ENCODE data around the gene SPEM2.
A peak's percentile ranks its signal among the peaks of the same experiment; 100 is the strongest.

SPEM2 gene

GRCh38 chr17:7440834-7441195, 15.4 kb downstream of the SPEM2 start:
- Mint-ChIP-seq H3K4me1 (ENCODE audit: low read depth) (peaks cover 57% of the 10 kb centered on the region), H3K4me3 (peak overlapping the region; percentile 81), H3K36me3 (ENCODE audit: low read depth) (peaks cover 4% of the 10 kb centered on the region), H3K9me3 (no peaks in the 10 kb centered on the region), H3K27me3 (peaks cover 54% of the 10 kb centered on the region), H3K27ac (no peak overlapping the region)

GRCh38 chr17:7441266-7441665, 15.8 kb downstream of the SPEM2 start:
- H3K4me3 Mint-ChIP-seq = no peak overlapping the region
- H3K36me3 Mint-ChIP-seq (ENCODE audit: low read depth) = peaks cover 4% of the 10 kb centered on the region
- H3K27me3 Mint-ChIP-seq = peaks cover 58% of the 10 kb centered on the region
- H3K9me3 Mint-ChIP-seq = no peaks in the 10 kb centered on the region
- H3K4me1 Mint-ChIP-seq (ENCODE audit: low read depth) = peaks cover 58% of the 10 kb centered on the region
- no peak overlapping the region for H3K27ac Mint-ChIP-seq

GRCh38 chr17:7442142-7442541, 16.7 kb downstream of the SPEM2 start:
- H3K4me1 Mint-ChIP-seq (ENCODE audit: low read depth) = peaks cover 53% of the 10 kb centered on the region
- no peak overlapping the region for H3K27ac Mint-ChIP-seq
- H3K4me3 Mint-ChIP-seq = no peak overlapping the region
- peaks cover 4% of the 10 kb centered on the region for H3K36me3 Mint-ChIP-seq (ENCODE audit: low read depth)
- no peaks in the 10 kb centered on the region for H3K9me3 Mint-ChIP-seq
- peaks cover 64% of the 10 kb centered on the region for H3K27me3 Mint-ChIP-seq

- Mint-ChIP-seq H3K4me3 (no peak overlapping the region), H3K9me3 (no peaks in the 10 kb centered on the region), H3K27me3 (peaks cover 67% of the 10 kb centered on the region), H3K4me1 (ENCODE audit: low read depth) (peaks cover 39% of the 10 kb centered on the region), H3K36me3 (ENCODE audit: low read depth) (peaks cover 5% of the 10 kb centered on the region), H3K27ac (no peak overlapping the region)
Measured at GRCh38 chr17:7443499-7444485, 18.4 kb downstream of the SPEM2 start.

GRCh38 chr17:7444682-7445618, 19.5 kb downstream of the SPEM2 start, which contains the start of gene CHRNB1:
TSS of gene CHRNB1 (plus strand) at chr17:7445061. CDS start at chr17:7445128, 67 bp downstream.
- Mint-ChIP-seq H3K27ac (peak within 1 kb of the TSS; percentile 22), H3K9me3 (no peaks in the 10 kb centered on the region), H3K4me3 (peak within 1 kb of the TSS; percentile 55), H3K36me3 (ENCODE audit: low read depth) (peaks cover 6% of the 10 kb centered on the region), H3K4me1 (ENCODE audit: low read depth) (peaks cover 32% of the 10 kb centered on the region), H3K27me3 (peaks cover 63% of the 10 kb centered on the region)

GRCh38 chr17:7445619-7445968, 20.2 kb downstream of the SPEM2 start:
- Mint-ChIP-seq H3K27me3 (peaks cover 59% of the 10 kb centered on the region), H3K9me3 (no peaks in the 10 kb centered on the region), H3K36me3 (ENCODE audit: low read depth) (peaks cover 6% of the 10 kb centered on the region), H3K4me3 (peak overlapping the region; percentile 55), H3K27ac (peak overlapping the region; percentile 22), H3K4me1 (ENCODE audit: low read depth) (peaks cover 25% of the 10 kb centered on the region)

- Mint-ChIP-seq H3K27ac (no peak overlapping the region), H3K4me3 (no peak overlapping the region), H3K9me3 (no peaks in the 10 kb centered on the region), H3K27me3 (peaks cover 41% of the 10 kb centered on the region), H3K4me1 (ENCODE audit: low read depth) (peaks cover 22% of the 10 kb centered on the region), H3K36me3 (ENCODE audit: low read depth) (peaks cover 6% of the 10 kb centered on the region)
Measured at GRCh38 chr17:7448461-7448860, 23.0 kb downstream of the SPEM2 start.

GRCh38 chr17:7459961-7460545, 34.6 kb downstream of the SPEM2 start:
- H3K36me3 Mint-ChIP-seq (ENCODE audit: low read depth) = peaks cover 5% of the 10 kb centered on the region
- peaks cover 14% of the 10 kb centered on the region for H3K4me1 Mint-ChIP-seq (ENCODE audit: low read depth)
- H3K4me3 Mint-ChIP-seq = no peak overlapping the region
- H3K27ac Mint-ChIP-seq = no peak overlapping the region
- H3K9me3 Mint-ChIP-seq = no peaks in the 10 kb centered on the region
- no peaks in the 10 kb centered on the region for H3K27me3 Mint-ChIP-seq

GRCh38 chr17:7460850-7461660, 35.6 kb downstream of the SPEM2 start:
- H3K9me3 Mint-ChIP-seq = no peaks in the 10 kb centered on the region
- peaks cover 9% of the 10 kb centered on the region for H3K36me3 Mint-ChIP-seq (ENCODE audit: low read depth)
- H3K4me1 Mint-ChIP-seq (ENCODE audit: low read depth) = peaks cover 8% of the 10 kb centered on the region
- no peak overlapping the region for H3K27ac Mint-ChIP-seq
- no peak overlapping the region for H3K4me3 Mint-ChIP-seq
- H3K27me3 Mint-ChIP-seq = no peaks in the 10 kb centered on the region

GRCh38 chr17:7462474-7463371, 37.3 kb downstream of the SPEM2 start:
- no peak overlapping the region for H3K27ac Mint-ChIP-seq
- H3K27me3 Mint-ChIP-seq = no peaks in the 10 kb centered on the region
- H3K4me1 Mint-ChIP-seq (ENCODE audit: low read depth) = peaks cover 14% of the 10 kb centered on the region
- H3K36me3 Mint-ChIP-seq (ENCODE audit: low read depth) = peaks cover 9% of the 10 kb centered on the region
- no peaks in the 10 kb centered on the region for H3K9me3 Mint-ChIP-seq
- no peak overlapping the region for H3K4me3 Mint-ChIP-seq

GRCh38 chr17:7463372-7463846, 38.0 kb downstream of the SPEM2 start:
- Mint-ChIP-seq H3K36me3 (ENCODE audit: low read depth) (peaks cover 9% of the 10 kb centered on the region), H3K27me3 (no peaks in the 10 kb centered on the region), H3K4me3 (no peak overlapping the region), H3K27ac (no peak overlapping the region), H3K4me1 (ENCODE audit: low read depth) (peaks cover 16% of the 10 kb centered on the region), H3K9me3 (no peaks in the 10 kb centered on the region)

GRCh38 chr17:7464081-7464480, 38.7 kb downstream of the SPEM2 start:
- H3K9me3 Mint-ChIP-seq = no peaks in the 10 kb centered on the region
- H3K4me1 Mint-ChIP-seq (ENCODE audit: low read depth) = peaks cover 16% of the 10 kb centered on the region
- H3K4me3 Mint-ChIP-seq = no peak overlapping the region
- H3K27me3 Mint-ChIP-seq = no peaks in the 10 kb centered on the region
- no peak overlapping the region for H3K27ac Mint-ChIP-seq
- H3K36me3 Mint-ChIP-seq (ENCODE audit: low read depth) = peaks cover 9% of the 10 kb centered on the region

- peaks cover 9% of the 10 kb centered on the region for H3K36me3 Mint-ChIP-seq (ENCODE audit: low read depth)
- no peak overlapping the region for H3K4me3 Mint-ChIP-seq
- H3K4me1 Mint-ChIP-seq (ENCODE audit: low read depth) = peaks cover 16% of the 10 kb centered on the region
- H3K9me3 Mint-ChIP-seq = no peaks in the 10 kb centered on the region
- H3K27me3 Mint-ChIP-seq = no peaks in the 10 kb centered on the region
- no peak overlapping the region for H3K27ac Mint-ChIP-seq
Measured at GRCh38 chr17:7465597-7466275, 40.3 kb downstream of the SPEM2 start.

Data from stimulated activated naive CD8-positive, alpha-beta T cell treated with anti-CD3 and anti-CD28 coated beads, Interleukin-15, Interleukin-2, amounts not matched to agents 100 ng/mL and 50 ng/mL, for 24 hours (primary cell).